IMR-90 (cell line): ENCODE measurements around the gene POU3F3. TPM values are rescaled to one million over a fixed set of nuclear protein-coding genes. Genes with fewer than 3 reads are reported as not detected.

ENCODE experiments used
- CTCF ChIP-seq: conservative IDR thresholded peaks from 2 replicates; pipeline ENCODE4 v1.5.1; 2012; ENCODE audit warnings: mild to moderate bottlenecking, low read depth, low read length, improper control_type of control experiment
- RFX5 ChIP-seq: IDR thresholded peaks from 2 replicates; pipeline ENCODE4 v1.8.0; 2012; ENCODE audit warnings: low read depth, mild to moderate bottlenecking, low read length, moderate library complexity
- polyA plus RNA-seq, 3 experiments: library from polyadenylated mRNA; depleted of rRNA; stranded (reverse); fragments of >200 nt; gene quantifications; 2 replicates each; pipeline ENCODE4 v1.2.3, GENCODE V29; 2012; ENCODE audit warnings: low replicate concordance in 1 of 3
- total RNA-seq: library from RNA; depleted of rRNA; stranded (reverse); fragments of >200 nt; gene quantifications from 2 replicates; pipeline ENCODE4 v1.2.3, GENCODE V29; 2012

The POU3F3 gene
- total and polyA plus RNA-seq, 2 of the 4 experiments (the other 2 are of a cell fraction): not detected

DNA sequence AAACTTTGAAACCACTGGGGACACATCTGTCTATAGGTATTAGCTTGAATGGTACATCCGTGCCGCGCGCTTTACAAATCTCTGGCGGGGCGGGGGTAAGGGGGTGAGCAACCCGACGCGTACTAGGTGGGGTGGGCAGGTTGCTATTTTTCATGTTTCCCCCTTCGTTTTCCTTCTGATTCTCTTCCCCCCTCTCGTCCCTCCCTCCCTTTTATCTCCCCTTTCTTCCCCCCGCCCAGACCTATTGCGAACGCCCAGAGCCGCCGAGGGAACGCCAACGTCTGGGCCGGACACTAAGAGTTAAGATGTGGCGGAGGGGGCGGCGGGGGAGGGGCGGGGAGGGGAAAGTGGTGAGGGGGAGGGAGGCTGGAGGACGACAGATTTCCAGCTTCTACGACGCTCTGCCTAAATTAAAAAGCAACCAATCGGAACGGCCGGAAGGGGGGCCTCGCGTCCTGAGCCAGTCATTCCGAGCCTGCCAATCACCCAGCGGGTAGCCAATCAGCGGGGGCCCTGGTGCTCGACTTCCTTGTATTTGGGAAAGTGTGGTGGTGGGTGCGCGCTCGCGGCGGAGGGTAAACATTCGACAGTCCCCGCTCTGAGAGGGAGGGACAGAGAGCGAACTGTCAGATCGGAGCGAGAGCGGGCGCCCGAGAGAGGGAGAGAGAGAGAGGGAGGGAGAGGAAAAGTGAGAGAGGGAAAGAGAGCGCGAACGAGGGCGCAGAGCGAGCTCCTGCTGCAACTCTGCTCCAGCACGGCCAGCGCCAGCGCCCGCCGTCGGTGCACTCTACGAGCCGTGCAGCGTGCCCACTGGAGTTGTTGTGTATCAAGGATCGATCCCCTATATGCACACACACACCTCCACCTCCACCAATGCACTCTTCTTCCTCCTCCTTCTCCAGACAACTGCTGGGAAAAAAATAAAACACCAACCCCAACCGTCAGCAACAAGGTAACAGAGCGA lies at the start of gene POU3F3 (continued):
- TF ChIP-seq CTCF (no peak), RFX5 (no peak)
